ENCODE data around the gene MRPL28. TPM values are rescaled to one million over a fixed set of nuclear protein-coding genes. Genes with fewer than 3 reads are reported as not detected.

The MRPL28 gene
- total and polyA plus RNA-seq, 9 donors: 28.4 to 57.7 (median 40.9) TPM

DNA sequence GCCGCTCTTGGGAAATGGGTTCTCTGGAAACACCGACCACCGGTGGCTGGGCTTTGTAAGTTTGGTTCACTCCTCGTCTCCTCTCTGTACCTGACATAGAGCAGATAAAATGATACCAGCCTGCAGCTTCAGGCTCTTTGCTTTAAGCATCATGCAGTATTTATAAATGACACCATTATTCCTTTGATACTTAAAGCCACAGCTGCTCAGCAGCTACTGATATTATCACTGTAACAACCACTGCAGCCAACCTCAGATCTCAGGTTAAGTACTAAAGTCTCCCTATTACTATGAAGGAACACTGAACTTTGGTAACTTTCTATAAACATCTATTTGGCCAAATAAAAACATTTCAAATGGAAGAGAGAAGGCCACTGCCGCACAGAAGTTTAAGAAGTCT, 52.8 kb downstream of the MRPL28 start:
- WGBS, 3 donors: 90 to 94% (median 93%) methylated on average over 5 of the region's 5 CpGs
- TF ChIP-seq EP300 (IDR thresholded peaks at IDR 0.05) (no peak), POLR2A (IDR thresholded peaks at IDR 0.05) (no peak)
- TF ChIP-seq, protein P1, sequence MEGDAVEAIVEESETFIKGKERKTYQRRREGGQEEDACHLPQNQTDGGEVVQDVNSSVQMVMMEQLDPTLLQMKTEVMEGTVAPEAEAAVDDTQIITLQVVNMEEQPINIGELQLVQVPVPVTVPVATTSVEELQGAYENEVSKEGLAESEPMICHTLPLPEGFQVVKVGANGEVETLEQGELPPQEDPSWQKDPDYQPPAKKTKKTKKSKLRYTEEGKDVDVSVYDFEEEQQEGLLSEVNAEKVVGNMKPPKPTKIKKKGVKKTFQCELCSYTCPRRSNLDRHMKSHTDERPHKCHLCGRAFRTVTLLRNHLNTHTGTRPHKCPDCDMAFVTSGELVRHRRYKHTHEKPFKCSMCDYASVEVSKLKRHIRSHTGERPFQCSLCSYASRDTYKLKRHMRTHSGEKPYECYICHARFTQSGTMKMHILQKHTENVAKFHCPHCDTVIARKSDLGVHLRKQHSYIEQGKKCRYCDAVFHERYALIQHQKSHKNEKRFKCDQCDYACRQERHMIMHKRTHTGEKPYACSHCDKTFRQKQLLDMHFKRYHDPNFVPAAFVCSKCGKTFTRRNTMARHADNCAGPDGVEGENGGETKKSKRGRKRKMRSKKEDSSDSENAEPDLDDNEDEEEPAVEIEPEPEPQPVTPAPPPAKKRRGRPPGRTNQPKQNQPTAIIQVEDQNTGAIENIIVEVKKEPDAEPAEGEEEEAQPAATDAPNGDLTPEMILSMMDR (IDR thresholded peaks at IDR 0.05): no peak
- intact Hi-C loops (cut with DNase I): no loop called here
- H3K4me3 ChIP-seq: no peak overlapping the region
- H3K27ac ChIP-seq: no peak overlapping the region
- no peaks in the 10 kb centered on the region for H3K27me3 ChIP-seq
- H3K4me1 ChIP-seq (ENCODE audit: insufficient read depth): no peaks in the 10 kb centered on the region
- H3K9me3 ChIP-seq: no peaks in the 10 kb centered on the region
- no peaks in the 10 kb centered on the region for H3K36me3 ChIP-seq
- DNase-seq: no peak

Other genes starting within 250 kb of the MRPL28 start
- gene NPRL3, start 231.9 kb downstream of the MRPL28 start, total RNA-seq: 10 to 100 TPM; 22.2 to 49.0 (median 38.7) TPM
- 10 to 100 TPM; 16.2 to 33.1 TPM for gene NPRL3, start 231.9 kb downstream of the MRPL28 start, polyA plus RNA-seq
- under 1 TPM in 1 of 7 donors, not detected in 6; 0.28 TPM for gene HBZ, start 217.9 kb downstream of the MRPL28 start, total RNA-seq
- gene HBZ, start 217.9 kb downstream of the MRPL28 start, polyA plus RNA-seq: not detected
- under 1 TPM in 2 of 7 donors, not detected in 5; 0.78 to 0.92 TPM for gene HBM, start 204.6 kb downstream of the MRPL28 start, total RNA-seq
- gene HBM, start 204.6 kb downstream of the MRPL28 start, polyA plus RNA-seq: not detected
- gene HBA2, start 197.7 kb downstream of the MRPL28 start, total RNA-seq: 100 to 1,000 TPM in 2 of 7 donors, 10 to 100 TPM in 4, 1 to 10 TPM in 1; 4.5 to 173 (median 75.0) TPM
- 10 to 100 TPM in 1 of 2 donors, not detected in 1; 32.1 TPM for gene HBA2, start 197.7 kb downstream of the MRPL28 start, polyA plus RNA-seq
- 100 to 1,000 TPM in 2 of 7 donors, 10 to 100 TPM in 4, 1 to 10 TPM in 1; 7.4 to 206 (median 81.2) TPM for gene HBA1, start 193.9 kb downstream of the MRPL28 start, total RNA-seq
- 1 to 10 TPM in 1 of 2 donors, under 1 TPM in 1; 0.50 to 9.6 TPM for gene HBA1, start 193.9 kb downstream of the MRPL28 start, polyA plus RNA-seq
- gene HBQ1, start 190.1 kb downstream of the MRPL28 start, total RNA-seq: not detected
- gene HBQ1, start 190.1 kb downstream of the MRPL28 start, polyA plus RNA-seq: under 1 TPM in 1 of 2 donors, not detected in 1; 0.29 TPM
- gene LUC7L, start 141.1 kb downstream of the MRPL28 start, total RNA-seq: 100 to 1,000 TPM in 1 of 7 donors, 10 to 100 TPM in 6; 60.7 to 112 (median 74.2) TPM
- 10 to 100 TPM; 56.6 to 68.5 TPM for gene LUC7L, start 141.1 kb downstream of the MRPL28 start, polyA plus RNA-seq
- 10 to 100 TPM; 20.4 to 61.9 (median 49.2) TPM for gene FAM234A, start 135.7 kb downstream of the MRPL28 start, total RNA-seq
- gene FAM234A, start 135.7 kb downstream of the MRPL28 start, polyA plus RNA-seq: 10 to 100 TPM; 37.9 to 51.7 TPM
- gene RGS11, start 94.6 kb downstream of the MRPL28 start, total RNA-seq: 1 to 10 TPM in 2 of 7 donors, under 1 TPM in 3, not detected in 2; 0.33 to 1.7 (median 0.72) TPM
- under 1 TPM; 0.44 to 0.45 TPM for gene RGS11, start 94.6 kb downstream of the MRPL28 start, polyA plus RNA-seq
- gene ARHGDIG, start 89.9 kb downstream of the MRPL28 start, total RNA-seq: under 1 TPM in 1 of 7 donors, not detected in 6; 0.77 TPM
- under 1 TPM in 1 of 2 donors, not detected in 1; 0.10 TPM for gene ARHGDIG, start 89.9 kb downstream of the MRPL28 start, polyA plus RNA-seq
- gene PDIA2, start 87.4 kb downstream of the MRPL28 start, total RNA-seq: under 1 TPM in 3 of 7 donors, not detected in 4; 0.15 to 0.92 (median 0.48) TPM
- gene PDIA2, start 87.4 kb downstream of the MRPL28 start, polyA plus RNA-seq: under 1 TPM in 1 of 2 donors, not detected in 1; 0.04 TPM
- 10 to 100 TPM; 13.7 to 27.2 (median 24.0) TPM for gene AXIN1, start 17.8 kb downstream of the MRPL28 start, total RNA-seq
- gene AXIN1, start 17.8 kb downstream of the MRPL28 start, polyA plus RNA-seq: 10 to 100 TPM in 1 of 2 donors, 1 to 10 TPM in 1; 3.7 to 21.8 TPM
- gene PGAP6, start 11.4 kb upstream of the MRPL28 start, total RNA-seq: 10 to 100 TPM; 13.0 to 39.8 (median 23.2) TPM
- 10 to 100 TPM; 13.9 to 17.9 TPM for gene PGAP6, start 11.4 kb upstream of the MRPL28 start, polyA plus RNA-seq
- gene NME4, start 26.7 kb upstream of the MRPL28 start, total RNA-seq: 100 to 1,000 TPM in 3 of 7 donors, 10 to 100 TPM in 4; 48.8 to 133 (median 93.4) TPM
- gene NME4, start 26.7 kb upstream of the MRPL28 start, polyA plus RNA-seq: 100 to 1,000 TPM in 1 of 2 donors, 10 to 100 TPM in 1; 72.9 to 117 TPM
- 10 to 100 TPM; 10.2 to 23.7 (median 15.1) TPM for gene DECR2, start 31.3 kb upstream of the MRPL28 start, total RNA-seq
- 10 to 100 TPM in 1 of 2 donors, 1 to 10 TPM in 1; 2.1 to 13.0 TPM for gene DECR2, start 31.3 kb upstream of the MRPL28 start, polyA plus RNA-seq
- 10 to 100 TPM; 35.9 to 58.1 (median 38.1) TPM for gene RAB11FIP3, start 55.1 kb upstream of the MRPL28 start, total RNA-seq
- gene RAB11FIP3, start 55.1 kb upstream of the MRPL28 start, polyA plus RNA-seq: 10 to 100 TPM; 18.0 to 40.1 TPM
- gene CAPN15, start 157.2 kb upstream of the MRPL28 start, total RNA-seq: 10 to 100 TPM; 16.9 to 38.9 (median 30.5) TPM
- gene CAPN15, start 157.2 kb upstream of the MRPL28 start, polyA plus RNA-seq: 10 to 100 TPM in 1 of 2 donors, 1 to 10 TPM in 1; 1.6 to 19.4 TPM
- gene PRR35, start 189.9 kb upstream of the MRPL28 start, total RNA-seq: not detected
- gene PRR35, start 189.9 kb upstream of the MRPL28 start, polyA plus RNA-seq: not detected
- gene NHLRC4, start 196.5 kb upstream of the MRPL28 start, total RNA-seq: 10 to 100 TPM in 1 of 7 donors, 1 to 10 TPM in 6; 3.2 to 15.4 (median 5.0) TPM
- 1 to 10 TPM in 1 of 2 donors, under 1 TPM in 1; 0.53 to 5.9 TPM for gene NHLRC4, start 196.5 kb upstream of the MRPL28 start, polyA plus RNA-seq
- 10 to 100 TPM; 24.1 to 47.7 (median 39.8) TPM for gene PIGQ, start 199.4 kb upstream of the MRPL28 start, total RNA-seq
- gene PIGQ, start 199.4 kb upstream of the MRPL28 start, polyA plus RNA-seq: 10 to 100 TPM in 1 of 2 donors, 1 to 10 TPM in 1; 4.3 to 36.3 TPM
- 10 to 100 TPM; 11.7 to 24.1 (median 21.4) TPM for gene RAB40C, start 219.5 kb upstream of the MRPL28 start, total RNA-seq
- 10 to 100 TPM in 1 of 2 donors, 1 to 10 TPM in 1; 1.9 to 21.0 TPM for gene RAB40C, start 219.5 kb upstream of the MRPL28 start, polyA plus RNA-seq

Data from ovary (tissue), 9 donors.